RWPE2 (cell line): ENCODE results near the gene ARL8B.

Source experiments
- ATAC-seq: fragments of 200-7000 bp; cut with Tn5 transposase; 3 replicates; pipeline ENCODE4 v1.9.1; 2021; ENCODE audit warnings: low read depth
- DNase-seq: peaks from one replicate; pipeline ENCODE4 v3.0.0-alpha.2; 2020; ENCODE audit warnings: low spot score
- H3K27ac ChIP-seq: fragments of 450-650 bp; 2 replicates; pipeline ENCODE4 v1.5.1; 2017; ENCODE audit warnings: mild to moderate bottlenecking; ENCODE audit not compliant: poor library complexity, severe bottlenecking
- H3K27me3 ChIP-seq: fragments of 250-450 bp; sonication (Bioruptor Pico); 2 replicates; pipeline ENCODE4 v1.5.1; 2021; ENCODE audit warnings: mild to moderate bottlenecking, moderate library complexity; ENCODE audit not compliant: insufficient read depth, poor library complexity, severe bottlenecking
- H3K36me3 ChIP-seq: fragments of 250-450 bp; sonication (Bioruptor Pico); 2 replicates; pipeline ENCODE4 v1.5.1; 2020; ENCODE audit warnings: low read depth, mild to moderate bottlenecking, moderate library complexity
- H3K4me1 ChIP-seq: fragments of 250-450 bp; sonication (Bioruptor Pico); 2 replicates; pipeline ENCODE4 v1.5.1; 2021; ENCODE audit warnings: mild to moderate bottlenecking, moderate library complexity; ENCODE audit not compliant: insufficient read depth, poor library complexity, severe bottlenecking
- H3K4me3 ChIP-seq: fragments of 250-450 bp; sonication (Bioruptor Pico); 2 replicates; pipeline ENCODE4 v1.5.1; 2021; ENCODE audit warnings: mild to moderate bottlenecking, moderate library complexity; ENCODE audit not compliant: severe bottlenecking
- H3K9me3 ChIP-seq: fragments of 250-450 bp; sonication (Bioruptor Pico); 2 replicates; pipeline ENCODE4 v1.5.1; 2021; ENCODE audit warnings: mild to moderate bottlenecking, moderate library complexity; ENCODE audit not compliant: severe bottlenecking
- TF ChIP-seq, protein P1 (sequence below): fragments of 450-650 bp; IDR thresholded peaks from one replicate; pipeline ENCODE4 v1.5.1; 2017; ENCODE audit warnings: mild to moderate bottlenecking, moderate library complexity; ENCODE audit not compliant: poor library complexity, severe bottlenecking

Gene ARL8B

DNA sequence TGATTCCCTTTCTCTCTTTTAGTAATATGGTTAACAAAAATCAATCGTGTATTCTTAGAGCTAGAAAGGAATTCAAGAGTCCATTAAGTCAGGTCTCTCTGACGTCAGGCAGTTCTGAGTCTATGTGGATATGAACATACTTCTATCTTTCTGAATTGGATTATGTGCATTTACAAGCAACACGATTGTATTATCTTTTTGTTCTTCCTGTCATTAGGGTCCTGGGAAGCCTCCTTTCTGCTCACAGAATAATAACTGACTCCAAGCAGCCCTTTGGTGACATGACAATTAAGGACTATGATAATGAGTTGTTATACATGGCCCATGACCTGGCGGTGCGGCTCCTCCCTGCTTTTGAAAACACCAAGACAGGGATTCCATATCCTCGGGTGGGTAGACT lies 79.4 kb downstream of the ARL8B start:
- ATAC-seq (no peak), DNase-seq (no peak)
- H3K4me1 ChIP-seq = peaks cover 20% of the 10 kb centered on the region
- H3K36me3 ChIP-seq = peaks cover 92% of the 10 kb centered on the region
- no peaks in the 10 kb centered on the region for H3K9me3 ChIP-seq
- H3K4me3 ChIP-seq = no peak overlapping the region
- H3K27me3 ChIP-seq = no peaks in the 10 kb centered on the region
- no peak overlapping the region for H3K27ac ChIP-seq
- TF ChIP-seq, protein P1, sequence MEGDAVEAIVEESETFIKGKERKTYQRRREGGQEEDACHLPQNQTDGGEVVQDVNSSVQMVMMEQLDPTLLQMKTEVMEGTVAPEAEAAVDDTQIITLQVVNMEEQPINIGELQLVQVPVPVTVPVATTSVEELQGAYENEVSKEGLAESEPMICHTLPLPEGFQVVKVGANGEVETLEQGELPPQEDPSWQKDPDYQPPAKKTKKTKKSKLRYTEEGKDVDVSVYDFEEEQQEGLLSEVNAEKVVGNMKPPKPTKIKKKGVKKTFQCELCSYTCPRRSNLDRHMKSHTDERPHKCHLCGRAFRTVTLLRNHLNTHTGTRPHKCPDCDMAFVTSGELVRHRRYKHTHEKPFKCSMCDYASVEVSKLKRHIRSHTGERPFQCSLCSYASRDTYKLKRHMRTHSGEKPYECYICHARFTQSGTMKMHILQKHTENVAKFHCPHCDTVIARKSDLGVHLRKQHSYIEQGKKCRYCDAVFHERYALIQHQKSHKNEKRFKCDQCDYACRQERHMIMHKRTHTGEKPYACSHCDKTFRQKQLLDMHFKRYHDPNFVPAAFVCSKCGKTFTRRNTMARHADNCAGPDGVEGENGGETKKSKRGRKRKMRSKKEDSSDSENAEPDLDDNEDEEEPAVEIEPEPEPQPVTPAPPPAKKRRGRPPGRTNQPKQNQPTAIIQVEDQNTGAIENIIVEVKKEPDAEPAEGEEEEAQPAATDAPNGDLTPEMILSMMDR = no peak

- Histone ChIP-seq H3K4me1 (peaks cover 16% of the 10 kb centered on the region), H3K27me3 (no peaks in the 10 kb centered on the region), H3K4me3 (no peak overlapping the region), H3K36me3 (peaks cover 98% of the 10 kb centered on the region), H3K9me3 (no peaks in the 10 kb centered on the region), H3K27ac (no peak overlapping the region)
- no peak for DNase-seq
- no peak for ATAC-seq
- TF ChIP-seq, protein P1 = no peak
These were observed 80.1 kb downstream of the ARL8B start for GRCh38 chr3:5202222-5202621.

GRCh38 chr3:5205165-5205941 lies 83.3 kb downstream of the ARL8B start:
- H3K9me3 ChIP-seq = no peaks in the 10 kb centered on the region
- H3K27me3 ChIP-seq = no peaks in the 10 kb centered on the region
- no peak overlapping the region for H3K4me3 ChIP-seq
- no peak for DNase-seq
- no peaks in the 10 kb centered on the region for H3K4me1 ChIP-seq
- peaks cover 100% of the 10 kb centered on the region for H3K36me3 ChIP-seq
- no peak overlapping the region for H3K27ac ChIP-seq
- ATAC-seq = no peak
- TF ChIP-seq, protein P1 = no peak

DNA sequence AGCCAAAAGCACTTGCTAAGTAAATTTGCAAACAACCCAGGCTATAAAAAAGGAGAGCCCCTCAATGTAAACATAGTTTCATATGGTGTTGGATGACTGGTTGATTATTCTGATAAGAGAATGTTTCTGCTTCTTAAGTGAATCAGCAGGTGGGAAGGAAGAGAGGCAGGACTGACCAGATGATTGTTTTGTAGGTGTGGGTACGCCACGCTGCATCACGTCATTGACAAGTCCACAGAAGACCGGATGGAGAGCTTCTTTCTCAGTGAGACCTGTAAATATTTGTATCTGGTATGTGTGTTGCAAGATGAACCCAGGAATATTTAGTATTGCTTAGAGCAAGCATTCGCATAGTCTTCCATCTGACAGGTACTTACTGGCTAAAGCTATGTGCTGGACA lies 88.8 kb downstream of the ARL8B start:
- no peak for ATAC-seq
- Histone ChIP-seq H3K36me3 (peaks cover 100% of the 10 kb centered on the region), H3K4me3 (no peak overlapping the region), H3K27me3 (no peaks in the 10 kb centered on the region), H3K4me1 (no peaks in the 10 kb centered on the region), H3K9me3 (no peaks in the 10 kb centered on the region), H3K27ac (no peak overlapping the region)
- TF ChIP-seq, protein P1 = no peak
- no peak for DNase-seq
